GM12865 (cell line): Measurements from ENCODE around the gene SCUBE3.

Experiments
- DNase-seq: peaks from one replicate; pipeline ENCODE4 v3.0.0; 2010; ENCODE audit warnings: low read depth
- H3K4me3 ChIP-seq: 2 replicates; pipeline ENCODE4 v1.5.1; 2011; ENCODE audit warnings: mild to moderate bottlenecking, low read depth, low read length, control low read depth
- TF ChIP-seq, protein P1 (sequence below): IDR thresholded peaks from 2 replicates; pipeline ENCODE4 v1.5.1; 2011; ENCODE audit warnings: low read length, control low read depth, low read depth, inconsistent platforms; ENCODE audit not compliant: insufficient read depth; ENCODE audit errors: missing control alignments

SCUBE3 gene

DNA sequence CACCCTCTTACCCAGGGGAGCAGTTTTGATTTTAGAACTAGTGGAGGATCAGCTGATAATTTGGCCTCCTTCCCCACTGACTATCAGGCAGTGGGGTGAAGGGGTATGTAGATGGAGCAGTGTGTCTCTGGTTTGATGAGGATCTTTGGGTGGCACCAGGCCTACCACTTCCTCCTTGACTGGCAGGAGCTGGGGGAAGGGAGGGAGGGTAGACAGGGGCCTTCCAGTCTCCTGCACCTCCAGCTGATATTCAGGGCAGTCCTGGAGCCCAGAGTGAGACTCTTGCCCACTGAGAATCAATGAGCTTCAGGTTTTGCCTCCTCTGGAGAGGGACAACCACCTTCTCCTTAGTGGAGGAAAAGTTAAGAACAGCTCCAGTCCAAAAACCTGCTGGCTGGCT, 87.1 kb downstream of the SCUBE3 start:
- no peak overlapping the region for H3K4me3 ChIP-seq
- TF ChIP-seq, protein P1, sequence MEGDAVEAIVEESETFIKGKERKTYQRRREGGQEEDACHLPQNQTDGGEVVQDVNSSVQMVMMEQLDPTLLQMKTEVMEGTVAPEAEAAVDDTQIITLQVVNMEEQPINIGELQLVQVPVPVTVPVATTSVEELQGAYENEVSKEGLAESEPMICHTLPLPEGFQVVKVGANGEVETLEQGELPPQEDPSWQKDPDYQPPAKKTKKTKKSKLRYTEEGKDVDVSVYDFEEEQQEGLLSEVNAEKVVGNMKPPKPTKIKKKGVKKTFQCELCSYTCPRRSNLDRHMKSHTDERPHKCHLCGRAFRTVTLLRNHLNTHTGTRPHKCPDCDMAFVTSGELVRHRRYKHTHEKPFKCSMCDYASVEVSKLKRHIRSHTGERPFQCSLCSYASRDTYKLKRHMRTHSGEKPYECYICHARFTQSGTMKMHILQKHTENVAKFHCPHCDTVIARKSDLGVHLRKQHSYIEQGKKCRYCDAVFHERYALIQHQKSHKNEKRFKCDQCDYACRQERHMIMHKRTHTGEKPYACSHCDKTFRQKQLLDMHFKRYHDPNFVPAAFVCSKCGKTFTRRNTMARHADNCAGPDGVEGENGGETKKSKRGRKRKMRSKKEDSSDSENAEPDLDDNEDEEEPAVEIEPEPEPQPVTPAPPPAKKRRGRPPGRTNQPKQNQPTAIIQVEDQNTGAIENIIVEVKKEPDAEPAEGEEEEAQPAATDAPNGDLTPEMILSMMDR, result no peak
- no peak for DNase-seq
